ENCODE data around the gene IBA57.

The IBA57 gene

DNA sequence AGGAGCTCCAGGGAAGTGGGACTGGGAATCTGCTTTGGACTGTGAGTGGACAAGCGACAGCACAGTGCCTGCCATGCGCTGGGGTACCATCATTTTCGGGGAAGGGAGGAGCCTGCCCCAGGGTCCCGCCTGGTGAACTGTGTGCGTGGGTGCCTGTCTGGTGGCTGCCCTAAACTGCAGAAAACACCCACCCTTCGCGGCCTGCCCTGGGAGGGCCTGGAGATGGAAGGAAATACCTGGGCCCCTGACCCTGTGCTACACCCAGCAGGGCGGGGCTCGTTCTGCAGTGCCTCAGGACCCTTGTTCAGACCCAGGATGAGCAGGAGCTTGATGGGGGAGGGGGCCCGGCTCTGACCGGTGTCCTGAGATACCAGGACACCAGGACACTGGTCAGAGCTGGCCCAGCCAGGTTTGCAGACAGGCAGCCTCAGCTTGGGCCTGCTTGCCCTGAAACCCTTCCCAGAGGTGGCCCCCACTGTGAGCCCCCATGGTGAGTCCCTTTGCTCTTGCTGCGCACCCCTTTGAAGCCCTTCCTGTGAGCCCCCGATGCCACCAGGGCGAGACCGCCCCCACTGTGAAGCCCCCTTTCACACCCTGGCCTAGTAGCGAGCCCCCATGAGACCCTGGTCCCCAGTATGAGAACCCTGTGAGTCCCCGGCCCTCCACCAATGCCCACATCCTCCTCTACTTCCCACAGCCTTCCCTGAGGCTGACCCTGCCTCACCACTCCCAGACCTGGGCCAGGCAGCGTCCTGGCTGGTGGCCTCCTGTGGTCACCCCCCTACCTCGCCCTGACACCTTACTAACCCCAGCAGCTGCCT lies 13.3 kb upstream of the IBA57 start:
- DNase-seq (ENCODE audit: low read depth) = no peak
- H3K4me3 ChIP-seq (ENCODE audit: control insufficient read depth, low read depth, low read length) = no peak overlapping the region
- TF ChIP-seq, protein P1, sequence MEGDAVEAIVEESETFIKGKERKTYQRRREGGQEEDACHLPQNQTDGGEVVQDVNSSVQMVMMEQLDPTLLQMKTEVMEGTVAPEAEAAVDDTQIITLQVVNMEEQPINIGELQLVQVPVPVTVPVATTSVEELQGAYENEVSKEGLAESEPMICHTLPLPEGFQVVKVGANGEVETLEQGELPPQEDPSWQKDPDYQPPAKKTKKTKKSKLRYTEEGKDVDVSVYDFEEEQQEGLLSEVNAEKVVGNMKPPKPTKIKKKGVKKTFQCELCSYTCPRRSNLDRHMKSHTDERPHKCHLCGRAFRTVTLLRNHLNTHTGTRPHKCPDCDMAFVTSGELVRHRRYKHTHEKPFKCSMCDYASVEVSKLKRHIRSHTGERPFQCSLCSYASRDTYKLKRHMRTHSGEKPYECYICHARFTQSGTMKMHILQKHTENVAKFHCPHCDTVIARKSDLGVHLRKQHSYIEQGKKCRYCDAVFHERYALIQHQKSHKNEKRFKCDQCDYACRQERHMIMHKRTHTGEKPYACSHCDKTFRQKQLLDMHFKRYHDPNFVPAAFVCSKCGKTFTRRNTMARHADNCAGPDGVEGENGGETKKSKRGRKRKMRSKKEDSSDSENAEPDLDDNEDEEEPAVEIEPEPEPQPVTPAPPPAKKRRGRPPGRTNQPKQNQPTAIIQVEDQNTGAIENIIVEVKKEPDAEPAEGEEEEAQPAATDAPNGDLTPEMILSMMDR (IDR thresholded peaks at IDR 0.05; ENCODE audit: control insufficient read depth, insufficient read depth, low read depth, low read length, missing control alignments) = no peak

DNA sequence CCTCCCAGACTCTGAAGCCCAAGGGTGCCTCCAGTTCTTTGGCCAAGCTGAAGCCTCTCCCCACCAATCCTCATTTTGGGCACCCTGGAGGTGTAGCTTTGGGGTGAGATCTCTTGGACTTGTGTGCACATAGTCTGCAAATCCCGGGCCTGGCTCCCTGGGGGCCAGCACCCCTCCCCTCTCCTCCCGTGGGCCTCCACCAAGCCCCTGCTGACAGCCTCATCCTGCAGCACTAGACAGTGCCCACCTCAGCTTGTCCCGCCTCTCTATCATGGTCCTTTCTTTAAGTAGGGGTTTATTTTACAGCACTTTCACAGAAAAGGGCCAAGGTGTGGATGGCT lies 12.7 kb upstream of the IBA57 start:
- DNase-seq (ENCODE audit: low read depth) = no peak
- no peak overlapping the region for H3K4me3 ChIP-seq (ENCODE audit: control insufficient read depth, low read depth, low read length)
- TF ChIP-seq, protein P1 (IDR thresholded peaks at IDR 0.05; ENCODE audit: control insufficient read depth, insufficient read depth, low read depth, low read length, missing control alignments) = no peak

DNA sequence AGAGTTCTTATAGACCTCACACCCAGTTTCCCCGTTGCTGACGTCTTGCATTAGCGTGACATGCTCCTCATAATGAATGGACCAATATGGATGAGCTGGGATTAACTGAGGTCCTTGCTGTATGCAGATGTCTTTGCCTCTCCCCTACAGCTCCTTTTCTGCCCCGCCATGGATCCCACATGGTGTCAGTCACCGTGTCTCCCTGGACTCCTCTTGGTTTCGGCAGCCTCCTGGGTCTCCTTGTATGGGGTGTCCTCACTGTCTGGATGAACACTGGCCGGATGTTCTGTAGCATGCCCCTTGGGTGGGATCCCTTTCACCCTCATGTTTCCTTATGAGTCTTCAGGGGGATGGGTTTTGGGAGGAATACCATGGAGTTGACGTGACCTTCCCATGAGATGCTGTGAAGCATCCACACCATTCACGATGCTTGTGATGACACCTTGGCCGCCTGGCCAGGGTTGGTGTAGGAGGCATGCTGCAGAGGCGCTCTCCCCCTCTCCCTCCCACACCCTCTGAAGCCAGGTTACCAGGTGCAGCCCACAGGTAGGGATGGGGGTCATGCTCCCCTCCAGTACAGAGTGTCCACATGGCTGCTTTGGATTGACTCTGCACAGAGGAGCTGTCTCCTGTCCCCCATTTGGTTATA lies 11.5 kb upstream of the IBA57 start:
- DNase-seq (ENCODE audit: low read depth) = no peak

DNA sequence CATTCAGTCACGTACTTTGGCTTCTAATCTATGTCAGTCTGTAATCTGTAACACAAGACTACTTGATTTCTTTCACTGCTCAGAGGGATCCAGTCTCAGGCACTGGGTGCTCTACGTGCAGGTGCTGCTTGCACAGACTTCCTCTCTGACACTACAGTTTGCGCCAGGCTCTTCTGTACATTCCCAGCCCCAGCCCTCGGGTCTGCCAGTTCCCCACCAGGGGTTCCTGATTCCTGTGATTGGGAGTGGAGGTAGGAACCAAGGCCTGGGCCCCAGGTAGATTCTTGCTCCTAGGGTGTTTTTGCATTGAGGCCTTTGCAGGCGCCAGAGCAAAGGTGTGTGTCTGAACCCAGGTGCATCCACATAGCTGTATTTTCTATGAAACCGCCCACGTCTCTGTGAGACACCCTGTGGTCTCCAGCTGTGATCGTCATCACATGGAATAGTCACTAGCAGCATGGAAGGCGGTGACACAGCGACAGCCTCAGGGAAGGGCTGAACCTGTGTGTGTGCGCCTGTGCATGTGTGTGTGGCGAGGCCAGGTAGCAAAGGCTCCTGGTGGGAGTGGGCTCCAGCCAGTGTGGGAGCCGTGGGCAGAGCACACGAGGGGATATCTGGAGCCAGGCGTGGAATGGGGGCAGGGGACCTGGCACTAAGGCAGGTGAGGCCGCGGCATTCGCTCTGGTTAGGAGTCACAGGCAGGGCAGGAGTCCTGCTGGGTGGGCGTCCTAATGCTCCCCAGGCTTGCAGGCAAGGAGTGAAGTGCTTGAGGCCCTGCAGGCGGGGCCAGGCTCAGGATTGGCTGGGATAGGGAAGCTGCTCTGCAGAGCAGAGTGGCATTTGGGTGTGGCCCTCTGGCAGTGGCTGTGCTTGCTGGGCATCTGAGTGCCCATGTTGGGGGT lies 10.7 kb upstream of the IBA57 start:
- TF ChIP-seq, protein P1 (IDR thresholded peaks at IDR 0.05; ENCODE audit: control insufficient read depth, insufficient read depth, low read depth, low read length, missing control alignments) = no peak
- H3K4me3 ChIP-seq (ENCODE audit: control insufficient read depth, low read depth, low read length) = no peak overlapping the region
- DNase-seq (ENCODE audit: low read depth) = no peak

More for the DNA sequence above, 11.5 kb upstream of the IBA57 start:
- TF ChIP-seq, protein P1 (IDR thresholded peaks at IDR 0.05; ENCODE audit: control insufficient read depth, insufficient read depth, low read depth, low read length, missing control alignments) = no peak
- H3K4me3 ChIP-seq (ENCODE audit: control insufficient read depth, low read depth, low read length) = no peak overlapping the region

DNA sequence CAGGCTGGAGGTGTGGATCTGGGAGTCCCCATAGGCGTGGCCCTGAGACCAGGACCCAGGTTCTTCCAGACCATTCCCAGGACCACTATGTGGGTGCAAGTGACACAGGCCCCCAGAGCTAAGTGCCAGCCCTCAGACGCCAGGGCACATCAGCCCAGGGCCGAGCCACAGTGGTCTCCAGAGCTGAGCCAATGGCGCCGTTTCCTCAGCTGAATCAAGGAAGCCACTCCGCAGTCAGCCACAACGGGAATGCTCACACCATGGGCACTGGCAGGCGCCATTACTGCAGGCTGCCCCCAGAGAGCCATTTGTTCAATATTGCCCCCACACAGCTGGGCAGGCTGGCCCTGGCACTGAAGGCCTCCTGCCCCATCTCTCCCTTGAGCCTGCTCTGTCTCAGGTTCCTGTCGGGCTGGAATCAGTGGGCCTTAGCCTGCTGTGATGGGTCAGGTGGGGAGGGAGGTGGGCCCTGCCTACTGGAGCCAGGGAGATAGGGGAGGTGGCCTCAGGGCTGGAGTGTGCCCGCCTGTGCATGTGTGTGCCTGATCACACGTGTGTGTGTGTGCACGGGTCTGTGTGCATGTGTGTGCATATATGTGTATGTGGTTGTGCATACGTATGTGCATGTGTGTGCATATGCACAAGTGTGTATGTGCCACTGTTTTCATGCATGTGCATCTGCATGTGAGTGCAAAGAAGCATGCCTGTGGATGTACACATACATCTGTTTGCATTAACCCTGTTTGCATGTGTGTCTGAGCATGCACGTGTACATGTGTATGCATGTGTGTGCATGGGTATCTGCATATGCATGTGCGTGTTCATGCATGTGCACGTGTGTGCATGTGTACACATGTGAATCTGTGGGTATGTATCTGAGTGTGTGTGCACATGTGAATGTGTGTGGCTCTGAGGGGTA lies 9.7 kb upstream of the IBA57 start:
- no peak for DNase-seq (ENCODE audit: low read depth)
- no peak overlapping the region for H3K4me3 ChIP-seq (ENCODE audit: control insufficient read depth, low read depth, low read length)
- TF ChIP-seq, protein P1 (IDR thresholded peaks at IDR 0.05; ENCODE audit: control insufficient read depth, insufficient read depth, low read depth, low read length, missing control alignments) = no peak

Measured in AG09309 (cell line).